ENCODE results near the gene CHRNB1.

CHRNB1 gene, protein sequence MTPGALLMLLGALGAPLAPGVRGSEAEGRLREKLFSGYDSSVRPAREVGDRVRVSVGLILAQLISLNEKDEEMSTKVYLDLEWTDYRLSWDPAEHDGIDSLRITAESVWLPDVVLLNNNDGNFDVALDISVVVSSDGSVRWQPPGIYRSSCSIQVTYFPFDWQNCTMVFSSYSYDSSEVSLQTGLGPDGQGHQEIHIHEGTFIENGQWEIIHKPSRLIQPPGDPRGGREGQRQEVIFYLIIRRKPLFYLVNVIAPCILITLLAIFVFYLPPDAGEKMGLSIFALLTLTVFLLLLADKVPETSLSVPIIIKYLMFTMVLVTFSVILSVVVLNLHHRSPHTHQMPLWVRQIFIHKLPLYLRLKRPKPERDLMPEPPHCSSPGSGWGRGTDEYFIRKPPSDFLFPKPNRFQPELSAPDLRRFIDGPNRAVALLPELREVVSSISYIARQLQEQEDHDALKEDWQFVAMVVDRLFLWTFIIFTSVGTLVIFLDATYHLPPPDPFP

GRCh38 chr17:7444682-7445618 lies at the start of gene CHRNB1:
CHRNB1 (plus strand) TSS chr17:7445061; CDS start chr17:7445128, 67 bp downstream.
- no peak for DNase-seq (ENCODE audit: low read depth in 1 of 2, low spot score in 1 of 2)

- DNase-seq (ENCODE audit: low read depth in 1 of 2, low spot score in 1 of 2), result no peak
Measured at GRCh38 chr17:7396147-7396546, 48.7 kb upstream of the CHRNB1 start.

DNA sequence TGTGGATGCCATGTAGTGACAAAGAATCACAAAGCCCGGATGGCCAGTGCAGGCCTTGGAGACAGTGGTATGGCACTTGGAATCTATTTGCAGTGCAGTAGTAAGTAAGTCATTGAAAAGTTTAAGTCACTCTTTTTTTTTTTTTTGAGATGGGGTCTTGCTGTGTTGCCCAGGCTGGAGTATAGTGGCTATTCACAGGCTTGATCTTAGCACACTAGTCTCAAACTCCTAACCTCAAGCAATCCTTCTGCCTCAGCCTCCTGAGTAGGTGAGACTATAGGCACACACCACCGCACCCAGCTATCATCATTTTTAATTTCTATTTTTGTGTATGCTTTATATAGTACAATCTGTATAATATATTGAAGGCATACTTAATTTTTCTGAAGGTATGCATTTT lies 46.2 kb upstream of the CHRNB1 start:
- no peak for DNase-seq (ENCODE audit: low read depth in 1 of 2, low spot score in 1 of 2)

DNA sequence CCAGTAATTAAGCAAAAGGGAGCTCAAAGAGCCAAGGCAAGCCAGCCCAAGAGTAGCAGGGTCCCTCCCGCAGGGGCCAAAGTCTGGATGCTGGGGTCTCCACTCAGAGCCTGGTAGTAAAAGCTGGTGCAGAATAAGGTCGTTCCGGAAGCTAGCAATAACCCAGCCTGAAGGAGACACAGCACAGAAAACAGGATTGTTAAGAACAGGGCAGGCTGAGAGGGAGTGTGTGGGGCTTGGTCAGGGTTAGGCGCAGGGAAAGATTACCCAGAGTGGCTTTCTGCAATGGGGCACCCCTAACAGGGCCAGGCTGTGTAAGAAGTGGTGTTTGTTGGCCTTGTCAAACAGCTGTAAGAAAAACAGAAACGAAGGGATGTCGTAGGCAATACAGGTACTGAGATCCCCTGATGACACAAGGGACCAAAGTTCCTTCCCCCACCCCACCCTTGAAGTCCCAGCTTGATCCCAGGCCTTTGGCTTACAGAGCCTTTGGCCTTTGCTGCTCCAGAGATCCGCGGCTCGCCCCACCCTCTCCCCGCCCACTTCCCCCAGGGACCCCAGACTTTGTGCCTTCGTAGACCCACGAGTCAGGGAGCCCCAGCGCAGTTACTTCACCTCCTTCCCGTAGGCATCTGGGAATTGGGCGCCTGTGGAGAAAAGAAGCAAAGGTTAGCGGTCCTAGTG lies 41.7 kb upstream of the CHRNB1 start:
- no peak for DNase-seq (ENCODE audit: low read depth in 1 of 2, low spot score in 1 of 2)

DNA sequence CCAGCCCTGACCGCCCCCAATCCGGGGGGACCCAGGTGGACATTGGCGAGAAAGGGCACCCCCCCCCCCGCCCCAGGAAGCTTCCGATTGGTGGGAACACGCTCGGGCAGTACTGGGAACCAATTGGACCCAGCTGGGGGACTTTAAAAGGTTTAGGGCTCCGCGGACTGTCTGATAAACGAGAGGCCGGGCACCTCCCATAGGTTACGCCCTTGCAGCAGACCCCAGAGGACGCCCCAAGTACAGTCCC lies 41.2 kb upstream of the CHRNB1 start:
- no peak for DNase-seq (ENCODE audit: low read depth in 1 of 2, low spot score in 1 of 2)

DNA sequence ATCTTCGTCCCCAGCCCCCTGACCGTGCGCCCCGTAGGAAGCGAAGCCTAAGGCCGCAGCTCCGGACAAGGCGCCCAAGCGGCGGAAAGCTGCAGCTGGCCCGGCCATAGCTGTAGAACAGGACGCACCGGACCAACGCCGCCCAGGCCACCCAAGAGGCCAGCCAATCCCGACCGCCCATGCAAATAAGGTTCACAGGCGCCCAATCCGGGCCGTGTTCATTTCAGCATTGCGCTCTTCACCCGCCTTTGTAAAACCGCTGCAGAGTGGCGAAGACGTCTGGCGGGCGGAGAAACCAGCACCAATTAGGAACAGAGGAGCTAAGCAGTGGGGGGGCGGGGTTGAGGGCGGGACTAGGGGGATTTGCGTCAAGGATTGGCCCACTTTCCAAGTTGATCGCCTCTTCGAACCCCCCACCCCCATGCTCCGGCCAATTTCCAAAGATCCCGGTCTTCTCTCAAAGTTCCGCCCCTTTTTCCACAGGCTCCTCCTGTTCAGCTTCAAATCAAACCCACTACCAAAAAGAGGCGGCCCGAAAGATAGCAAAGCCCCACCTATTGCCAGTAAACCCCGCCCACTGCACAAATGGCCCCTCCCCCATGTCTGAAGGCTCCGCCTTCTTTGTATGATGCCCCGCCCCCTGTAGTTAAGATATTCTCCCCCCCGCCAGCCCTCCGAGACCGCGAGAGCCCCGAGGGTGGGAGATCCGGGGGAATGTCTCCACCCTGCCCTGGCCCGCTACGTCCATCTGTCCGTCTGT lies 40.7 kb upstream of the CHRNB1 start, which contains the start of gene TMEM256:
TMEM256 (minus strand) TSS at position 121 of the 760 bp plus-strand sequence; CDS start at position 108, 13 bp downstream.
- DNase-seq (ENCODE audit: low read depth in 1 of 2, low spot score in 1 of 2), result peak; percentile 93 to 96

GRCh38 chr17:7404737-7405349 lies 40.0 kb upstream of the CHRNB1 start:
- peak in 1 of 2 donors; percentile 32 for DNase-seq (ENCODE audit: low read depth in 1 of 2, low spot score in 1 of 2)

DNA sequence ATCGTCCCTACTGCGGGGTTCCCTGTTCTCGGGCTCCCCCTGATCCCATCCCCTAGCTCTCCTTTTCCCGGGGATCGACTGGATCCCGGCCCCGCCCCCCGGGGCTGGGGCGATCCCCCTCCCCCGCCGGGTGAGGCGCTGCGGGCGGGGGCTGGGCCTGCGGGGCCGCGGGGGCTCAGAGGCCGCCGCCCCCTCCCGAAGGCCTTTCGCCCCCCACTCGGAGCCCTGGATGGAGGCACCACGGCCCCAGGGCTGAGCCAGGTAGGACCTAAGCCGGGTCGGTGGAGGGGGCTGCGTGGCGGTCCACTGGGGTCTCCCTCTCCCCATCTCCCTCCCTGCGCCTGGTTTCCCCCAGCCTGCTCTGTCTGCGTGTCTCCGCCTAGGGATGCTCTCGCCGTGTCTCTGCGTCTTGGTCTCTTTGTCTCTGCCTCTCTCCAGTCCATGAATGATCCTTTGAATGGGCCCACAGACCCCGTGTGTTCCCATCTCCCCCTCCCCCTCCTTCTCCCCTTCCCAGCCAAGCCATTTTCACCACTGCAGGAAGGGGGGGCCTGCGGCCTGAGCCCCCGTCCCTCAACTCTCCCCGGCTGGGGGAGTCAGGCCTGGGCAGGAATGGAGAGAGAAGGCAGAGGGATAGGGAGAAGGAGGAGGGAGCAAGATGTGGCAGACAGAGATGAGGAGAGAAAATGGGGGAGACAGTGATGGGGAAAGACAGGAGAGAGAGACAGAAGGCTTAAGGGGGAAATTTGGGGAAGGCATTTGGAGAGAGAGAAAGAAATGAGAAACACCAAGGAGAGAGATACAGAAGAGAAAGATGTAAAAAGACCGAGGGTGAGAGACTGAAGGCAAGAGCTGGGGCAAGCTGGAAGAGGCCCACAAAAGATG lies 39.3 kb upstream of the CHRNB1 start:
- DNase-seq (ENCODE audit: low read depth in 1 of 2, low spot score in 1 of 2), result no peak

GRCh38 chr17:7406235-7406825 lies 38.5 kb upstream of the CHRNB1 start:
- no peak for DNase-seq (ENCODE audit: low read depth in 1 of 2, low spot score in 1 of 2)

GRCh38 chr17:7407082-7407481 lies 37.8 kb upstream of the CHRNB1 start:
- DNase-seq (ENCODE audit: low read depth in 1 of 2, low spot score in 1 of 2), result no peak

DNA sequence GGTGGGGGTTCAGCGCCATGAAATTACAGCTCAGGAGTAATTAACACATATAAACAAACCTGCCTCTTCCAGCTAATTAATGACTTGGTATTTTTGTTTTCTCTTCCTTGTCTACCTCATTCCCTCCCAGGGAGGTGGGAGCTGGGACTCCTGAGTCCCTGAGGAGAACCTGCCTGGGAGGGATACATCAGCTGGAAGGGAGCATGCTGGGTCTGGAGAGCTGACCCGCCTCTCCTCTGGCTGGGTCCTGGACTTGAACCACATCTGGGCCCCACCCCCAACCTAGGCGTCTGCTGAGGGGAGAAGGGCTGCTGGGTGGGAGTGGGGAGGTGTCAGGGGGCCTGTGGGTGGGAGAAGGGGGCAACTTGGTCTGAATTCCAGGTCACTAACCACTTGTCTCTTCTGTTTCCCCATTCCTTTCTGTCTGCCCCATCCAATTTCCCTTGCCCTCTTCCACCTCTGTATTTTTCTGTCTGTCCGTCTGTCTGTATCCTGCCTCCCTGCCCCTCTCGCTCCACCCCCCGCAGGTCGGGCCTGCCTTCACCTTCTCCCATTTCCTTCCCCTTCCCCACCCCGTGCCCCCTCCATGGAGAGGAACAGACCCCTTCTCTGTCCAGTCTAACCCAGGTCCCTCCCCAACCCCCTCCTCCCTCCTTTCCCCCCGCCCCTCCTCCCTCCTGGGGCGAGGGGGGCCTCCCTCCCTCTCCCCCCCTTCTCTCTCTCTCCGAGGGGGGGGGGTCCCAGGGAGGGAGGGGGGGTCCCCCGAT lies 37.2 kb upstream of the CHRNB1 start, which contains the start of gene NLGN2:
NLGN2 (plus strand) TSS at position 361 of the 767 bp plus-strand sequence. CDS start 411 bp downstream, outside the sequence.
- DNase-seq (ENCODE audit: low read depth in 1 of 2, low spot score in 1 of 2), result no peak

DNA sequence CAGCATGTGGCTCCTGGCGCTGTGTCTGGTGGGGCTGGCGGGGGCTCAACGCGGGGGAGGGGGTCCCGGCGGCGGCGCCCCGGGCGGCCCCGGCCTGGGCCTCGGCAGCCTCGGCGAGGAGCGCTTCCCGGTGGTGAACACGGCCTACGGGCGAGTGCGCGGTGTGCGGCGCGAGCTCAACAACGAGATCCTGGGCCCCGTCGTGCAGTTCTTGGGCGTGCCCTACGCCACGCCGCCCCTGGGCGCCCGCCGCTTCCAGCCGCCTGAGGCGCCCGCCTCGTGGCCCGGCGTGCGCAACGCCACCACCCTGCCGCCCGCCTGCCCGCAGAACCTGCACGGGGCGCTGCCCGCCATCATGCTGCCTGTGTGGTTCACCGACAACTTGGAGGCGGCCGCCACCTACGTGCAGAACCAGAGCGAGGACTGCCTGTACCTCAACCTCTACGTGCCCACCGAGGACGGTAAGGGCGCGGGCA lies 36.6 kb upstream of the CHRNB1 start:
- no peak for DNase-seq (ENCODE audit: low read depth in 1 of 2, low spot score in 1 of 2)

DNA sequence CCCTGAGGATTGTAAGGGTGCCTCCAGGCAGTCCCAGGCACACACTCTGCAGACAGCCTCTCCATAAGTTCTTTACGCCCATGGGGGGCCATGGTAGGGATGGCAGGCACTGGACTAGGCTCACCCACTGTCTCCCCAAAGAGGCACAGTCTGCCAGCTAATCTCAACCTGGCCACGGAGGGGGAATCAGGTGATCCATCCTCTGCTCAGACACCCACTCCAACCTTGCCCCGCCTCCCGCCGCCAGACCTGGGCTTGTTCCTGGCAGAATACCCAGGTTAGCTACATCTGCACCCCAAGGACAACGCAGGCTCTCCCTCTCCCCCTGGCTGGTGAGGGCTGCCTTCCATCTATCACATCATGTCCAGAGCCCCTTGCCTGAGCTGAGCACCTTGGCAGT lies 36.0 kb upstream of the CHRNB1 start:
- no peak for DNase-seq (ENCODE audit: low read depth in 1 of 2, low spot score in 1 of 2)

DNA sequence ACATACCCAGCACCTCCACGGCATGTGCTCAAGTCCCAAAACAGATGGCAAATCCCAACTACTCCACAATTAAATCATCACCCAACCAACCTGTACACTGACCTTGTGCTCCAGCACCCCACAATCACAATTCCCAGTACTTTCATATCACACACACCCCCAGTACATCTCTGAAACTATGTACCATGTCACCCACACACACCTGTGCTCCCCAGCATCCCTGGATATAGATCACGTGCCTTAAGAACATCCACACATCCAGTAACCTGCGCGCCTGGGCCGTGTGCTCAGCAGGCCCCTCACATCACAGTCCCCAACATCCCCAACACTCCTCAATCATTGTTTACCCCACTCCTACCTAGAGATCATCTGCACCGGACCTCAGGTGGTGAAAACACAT lies 35.1 kb upstream of the CHRNB1 start:
- no peak for DNase-seq (ENCODE audit: low read depth in 1 of 2, low spot score in 1 of 2)

- DNase-seq (ENCODE audit: low read depth in 1 of 2, low spot score in 1 of 2), result no peak
Measured at GRCh38 chr17:7410634-7411426, 34.0 kb upstream of the CHRNB1 start.

GRCh38 chr17:7411427-7411750 lies 33.5 kb upstream of the CHRNB1 start:
- no peak for DNase-seq (ENCODE audit: low read depth in 1 of 2, low spot score in 1 of 2)

- DNase-seq (ENCODE audit: low read depth in 1 of 2, low spot score in 1 of 2), result no peak
Measured at GRCh38 chr17:7413346-7413985, 31.4 kb upstream of the CHRNB1 start.

Data from activated CD4-positive, alpha-beta T cell treated with anti-CD3 and anti-CD28 coated beads, Interleukin-2, amount 50 U/mL, for 24 hours (primary cell).